ENCODE data around the gene CXCR3. TPM values are rescaled to one million over a fixed set of nuclear protein-coding genes. Genes with fewer than 3 reads are reported as not detected.

CXCR3 gene
- total RNA-seq, 1 donor from 2014 or later, result not detected

GRCh38 chrX:71666240-71667223 lies 48.2 kb upstream of the CXCR3 start:
- H3K9ac ChIP-seq (ENCODE audit: low read length), result no peak overlapping the region
- Mint-ChIP-seq H3K27ac (ENCODE audit: unreplicated experiment) (no peak overlapping the region), H3K4me3 (ENCODE audit: unreplicated experiment) (no peak overlapping the region), H3K9me3 (ENCODE audit: unreplicated experiment) (no peaks in the 10 kb centered on the region), H3K36me3 (ENCODE audit: low read depth, unreplicated experiment) (no peaks in the 10 kb centered on the region), H3K27me3 (ENCODE audit: low read depth, unreplicated experiment) (peaks cover 8% of the 10 kb centered on the region), H3K4me1 (ENCODE audit: low read depth, unreplicated experiment) (peaks cover 2% of the 10 kb centered on the region)
- H3K4me1 ChIP-seq (ENCODE audit: insufficient read depth, low read length), result no peaks in the 10 kb centered on the region
- H3K36me3 ChIP-seq (ENCODE audit: insufficient read depth, low read length), result no peaks in the 10 kb centered on the region
- no peak overlapping the region for H2AFZ ChIP-seq (ENCODE audit: low read depth, low read length)
- TF ChIP-seq EZH2 (IDR thresholded peaks at IDR 0.05; ENCODE audit: insufficient read depth, low read length), result no peak
- no peak for TF ChIP-seq CTCF (IDR thresholded peaks at IDR 0.05; ENCODE audit: insufficient read depth, low read depth, low read length)
- no peak overlapping the region for H3K27ac ChIP-seq (ENCODE audit: low read depth, low read length)
- DNase-seq (ENCODE audit: low read depth) (no peak), FAIRE-seq (peak; percentile 29)
- H3K27me3 ChIP-seq (ENCODE audit: insufficient read depth, low read length), result peaks cover 4% of the 10 kb centered on the region
- H3K79me2 ChIP-seq (ENCODE audit: insufficient read depth, low read length), result no peaks in the 10 kb centered on the region
- H3K4me2 ChIP-seq (ENCODE audit: low read length), result no peak overlapping the region
- no peaks in the 10 kb centered on the region for H3K9me3 ChIP-seq (ENCODE audit: insufficient read depth, low read depth, low read length)
- H3K4me3 ChIP-seq (ENCODE audit: insufficient read depth, low read depth, low read length), result no peak overlapping the region
- no peaks in the 10 kb centered on the region for H4K20me1 ChIP-seq (ENCODE audit: insufficient read depth, low read length)

- H3K9me3 Mint-ChIP-seq (ENCODE audit: unreplicated experiment), result peaks cover 3% of the 10 kb centered on the region
- peaks cover 2% of the 10 kb centered on the region for H3K4me1 Mint-ChIP-seq (ENCODE audit: low read depth, unreplicated experiment)
- no peak for TF ChIP-seq EZH2 (IDR thresholded peaks at IDR 0.05; ENCODE audit: insufficient read depth, low read length)
- no peak for TF ChIP-seq CTCF (IDR thresholded peaks at IDR 0.05; ENCODE audit: insufficient read depth, low read depth, low read length)
- no peaks in the 10 kb centered on the region for H3K4me1 ChIP-seq (ENCODE audit: insufficient read depth, low read length)
- no peak overlapping the region for H2AFZ ChIP-seq (ENCODE audit: low read depth, low read length)
- no peak overlapping the region for H3K4me3 Mint-ChIP-seq (ENCODE audit: unreplicated experiment)
- H3K36me3 Mint-ChIP-seq (ENCODE audit: low read depth, unreplicated experiment), result peaks cover 3% of the 10 kb centered on the region
- peaks cover 4% of the 10 kb centered on the region for H3K27me3 ChIP-seq (ENCODE audit: insufficient read depth, low read length)
- no peaks in the 10 kb centered on the region for H3K79me2 ChIP-seq (ENCODE audit: insufficient read depth, low read length)
- FAIRE-seq, result no peak
- no peak overlapping the region for H3K27ac Mint-ChIP-seq (ENCODE audit: unreplicated experiment)
- no peak overlapping the region for H3K27ac ChIP-seq (ENCODE audit: low read depth, low read length)
- H3K4me3 ChIP-seq (ENCODE audit: insufficient read depth, low read depth, low read length), result no peak overlapping the region
- H4K20me1 ChIP-seq (ENCODE audit: insufficient read depth, low read length), result no peaks in the 10 kb centered on the region
- H3K9me3 ChIP-seq (ENCODE audit: insufficient read depth, low read depth, low read length), result no peaks in the 10 kb centered on the region
- no peak overlapping the region for H3K4me2 ChIP-seq (ENCODE audit: low read length)
- peaks cover 12% of the 10 kb centered on the region for H3K27me3 Mint-ChIP-seq (ENCODE audit: low read depth, unreplicated experiment)
- H3K9ac ChIP-seq (ENCODE audit: low read length), result no peak overlapping the region
- no peaks in the 10 kb centered on the region for H3K36me3 ChIP-seq (ENCODE audit: insufficient read depth, low read length)
- no peak for DNase-seq (ENCODE audit: low read depth)
Observed at GRCh38 chrX:71665747-71666146, 47.4 kb upstream of the CXCR3 start.

Data from astrocyte (in vitro differentiated cells and primary cell).